Dendritic cell treated with granulocyte-macrophage colony-stimulating factor and Interleukin-4, amounts not matched to agents 40 ng/mL and 50 ng/mL, for 4 days (primary cell): Measurements from ENCODE around the gene ZNF333.
"Not testable (repeated sequence)": the region's sequence is repeated elsewhere in the genome, so short reads cannot be mapped to it uniquely, and the experiment has no call there.

Source experiments
- H3K27ac Mint-ChIP-seq: one replicate; pipeline ENCODE4 v1.8.0; 2022; ENCODE audit warnings: mild to moderate bottlenecking, mixed read lengths
- H3K27me3 Mint-ChIP-seq: one replicate; pipeline ENCODE4 v1.8.0; 2022; ENCODE audit warnings: mild to moderate bottlenecking, mixed read lengths
- H3K36me3 Mint-ChIP-seq: one replicate; pipeline ENCODE4 v1.8.0; 2022; ENCODE audit warnings: low read depth, mixed read lengths
- H3K4me1 Mint-ChIP-seq: one replicate; pipeline ENCODE4 v1.8.0; 2022; ENCODE audit warnings: low read depth, mixed read lengths
- H3K4me3 Mint-ChIP-seq: one replicate; pipeline ENCODE4 v1.8.0; 2022; ENCODE audit warnings: mild to moderate bottlenecking, moderate library complexity, mixed read lengths
- H3K9me3 Mint-ChIP-seq: one replicate; pipeline ENCODE4 v1.8.0; 2022; ENCODE audit warnings: mixed read lengths
- intact Hi-C: fragments of 100-400 bp; cut with micrococcal nuclease; formaldehyde crosslinking; loops from one replicate; pipeline ENCODE4 v1.15.0; 2022

Gene ZNF333

DNA sequence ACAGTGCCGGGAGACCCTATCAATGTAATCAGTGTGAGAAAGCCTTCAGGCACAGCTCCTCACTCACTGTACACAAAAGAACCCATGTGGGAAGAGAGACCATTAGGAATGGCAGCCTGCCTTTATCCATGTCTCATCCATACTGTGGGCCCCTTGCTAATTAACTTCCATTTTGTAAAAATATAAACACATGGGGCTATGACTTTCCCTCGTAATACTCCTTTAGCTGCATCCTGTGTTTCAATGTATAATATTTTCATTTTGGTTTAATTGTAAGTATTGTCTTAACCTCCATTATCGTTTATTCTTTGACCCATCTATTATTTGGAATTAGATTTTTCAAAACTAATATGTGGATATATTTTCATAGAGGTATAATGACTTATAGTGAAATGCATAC lies 29.3 kb downstream of the ZNF333 start:
- peaks cover 92% of the 10 kb centered on the region for H3K9me3 Mint-ChIP-seq
- H3K27me3 Mint-ChIP-seq = no peaks in the 10 kb centered on the region
- no peaks in the 10 kb centered on the region for H3K4me1 Mint-ChIP-seq
- H3K27ac Mint-ChIP-seq = no peak overlapping the region
- H3K4me3 Mint-ChIP-seq = no peak overlapping the region
- intact Hi-C loops = no loop called here
- peaks cover 98% of the 10 kb centered on the region for H3K36me3 Mint-ChIP-seq

- Mint-ChIP-seq H3K4me3 (no peak overlapping the region), H3K4me1 (no peaks in the 10 kb centered on the region), H3K9me3 (peaks cover 92% of the 10 kb centered on the region), H3K27me3 (no peaks in the 10 kb centered on the region), H3K27ac (no peak overlapping the region), H3K36me3 (peaks cover 70% of the 10 kb centered on the region)
- intact Hi-C loops = no loop called here
Observed at GRCh38 chr19:14722127-14722526, 32.3 kb downstream of the ZNF333 start.

DNA sequence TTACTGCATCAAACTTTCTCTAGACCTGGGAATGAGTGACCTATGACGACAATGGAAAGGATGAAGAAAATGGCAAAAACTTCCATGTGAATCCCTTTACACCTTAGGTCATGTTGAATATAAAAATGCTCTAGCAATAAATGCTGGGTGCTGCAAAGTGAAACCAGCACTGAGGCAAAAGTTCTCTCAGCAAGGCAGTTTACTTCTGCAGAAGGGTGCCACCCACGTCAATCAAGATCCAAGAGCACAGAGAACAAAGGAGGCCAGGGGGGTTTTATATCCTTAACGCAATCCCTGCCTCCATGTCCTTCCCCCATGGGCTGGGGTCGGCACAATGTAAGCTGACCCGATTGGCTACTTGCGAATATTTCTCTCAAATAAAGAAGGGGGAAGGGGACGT lies 38.7 kb downstream of the ZNF333 start:
- Mint-ChIP-seq H3K27ac (no peak overlapping the region), H3K4me1 (no peaks in the 10 kb centered on the region), H3K4me3 (no peak overlapping the region), H3K36me3 (peaks cover 7% of the 10 kb centered on the region), H3K27me3 (no peaks in the 10 kb centered on the region), H3K9me3 (peaks cover 79% of the 10 kb centered on the region)
- intact Hi-C loops = no loop called here

DNA sequence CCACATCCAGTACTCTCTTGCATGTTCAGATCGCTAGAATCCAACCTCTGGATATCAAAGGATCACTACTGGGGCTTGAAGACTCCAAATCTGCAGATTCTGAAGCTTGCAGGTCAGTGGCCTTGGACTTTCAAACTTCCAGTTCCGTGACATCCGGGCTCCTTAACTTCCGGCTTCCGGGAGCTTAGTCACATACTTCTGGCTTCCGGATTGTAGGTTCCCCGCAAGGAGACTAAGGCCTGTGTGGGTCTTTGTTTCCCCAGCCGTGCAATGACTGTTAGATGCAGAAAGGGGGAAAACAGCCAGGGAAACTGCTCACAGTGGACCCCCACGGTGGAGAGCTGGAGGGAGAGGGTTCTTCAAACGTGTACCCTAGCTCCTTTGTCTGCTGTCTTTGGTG lies 41.4 kb downstream of the ZNF333 start:
- Mint-ChIP-seq H3K9me3 (peaks cover 53% of the 10 kb centered on the region), H3K36me3 (peaks cover 26% of the 10 kb centered on the region), H3K4me1 (no peaks in the 10 kb centered on the region), H3K27me3 (no peaks in the 10 kb centered on the region), H3K27ac (no peak overlapping the region), H3K4me3 (no peak overlapping the region)
- intact Hi-C loops = no loop called here

DNA sequence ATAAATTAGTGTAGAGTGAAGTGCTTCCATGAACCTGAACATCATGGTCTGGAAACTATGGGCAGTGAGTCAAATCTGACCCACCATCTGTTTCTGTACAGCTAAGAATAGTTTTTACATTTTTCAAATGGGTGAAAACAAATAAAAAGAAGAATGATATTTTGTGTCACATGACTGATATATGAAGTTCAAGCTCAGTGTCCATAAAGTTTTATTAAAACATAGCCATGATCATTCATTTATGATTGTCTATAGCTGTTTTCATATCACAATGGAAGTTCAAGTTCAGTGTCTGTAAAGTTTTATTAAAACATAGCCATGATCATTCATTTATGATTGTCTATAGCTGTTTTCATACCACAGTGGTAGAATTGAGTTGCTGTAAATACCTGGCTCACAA lies 42.7 kb downstream of the ZNF333 start:
- Mint-ChIP-seq H3K36me3 (peaks cover 31% of the 10 kb centered on the region), H3K9me3 (peaks cover 40% of the 10 kb centered on the region), H3K4me1 (no peaks in the 10 kb centered on the region), H3K27me3 (no peaks in the 10 kb centered on the region), H3K4me3 (no peak overlapping the region), H3K27ac (no peak overlapping the region)
- intact Hi-C loops = no loop called here

- Mint-ChIP-seq H3K27me3 (no peaks in the 10 kb centered on the region), H3K9me3 (peaks cover 29% of the 10 kb centered on the region), H3K27ac (no peak overlapping the region), H3K36me3 (peaks cover 41% of the 10 kb centered on the region), H3K4me1 (no peaks in the 10 kb centered on the region), H3K4me3 (no peak overlapping the region)
- intact Hi-C loops = no loop called here
Observed at GRCh38 chr19:14733574-14733973, 43.7 kb downstream of the ZNF333 start.

DNA sequence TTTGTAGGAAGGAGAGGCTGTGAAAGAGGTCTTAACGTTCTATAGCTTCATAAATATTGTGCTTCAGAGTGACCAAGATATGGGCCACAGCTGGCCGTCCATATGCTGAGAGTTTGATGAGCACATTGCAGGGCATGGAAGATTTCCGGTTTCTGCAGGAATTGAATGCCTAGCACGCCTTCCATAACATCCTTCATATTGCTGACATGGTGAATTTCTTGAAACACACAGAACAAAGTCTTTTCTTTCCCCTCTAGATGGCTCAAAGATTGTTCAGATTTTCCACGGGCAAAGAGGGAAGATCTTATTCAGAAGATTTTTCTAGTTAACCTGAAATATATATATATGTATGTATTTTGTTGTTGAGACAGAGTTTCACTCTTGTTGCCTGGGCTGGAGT lies 46.1 kb downstream of the ZNF333 start:
- H3K27me3 Mint-ChIP-seq = no peaks in the 10 kb centered on the region

GRCh38 chr19:14746886-14747285 lies 57.0 kb downstream of the ZNF333 start:
- Mint-ChIP-seq H3K27ac (no peak overlapping the region), H3K9me3 (no peaks in the 10 kb centered on the region), H3K4me3 (no peak overlapping the region), H3K27me3 (no peaks in the 10 kb centered on the region), H3K36me3 (peaks cover 81% of the 10 kb centered on the region), H3K4me1 (no peaks in the 10 kb centered on the region)
- intact Hi-C loops = no loop called here

More for the DNA sequence above, 46.1 kb downstream of the ZNF333 start:
- no peaks in the 10 kb centered on the region for H3K4me1 Mint-ChIP-seq
- H3K4me3 Mint-ChIP-seq = no peak overlapping the region
- intact Hi-C loops = no loop called here
- no peak overlapping the region for H3K27ac Mint-ChIP-seq
- H3K9me3 Mint-ChIP-seq = peaks cover 14% of the 10 kb centered on the region
- peaks cover 64% of the 10 kb centered on the region for H3K36me3 Mint-ChIP-seq

- peaks cover 83% of the 10 kb centered on the region for H3K36me3 Mint-ChIP-seq
- no peak overlapping the region for H3K4me3 Mint-ChIP-seq
- intact Hi-C loops = no loop called here
- H3K4me1 Mint-ChIP-seq = no peaks in the 10 kb centered on the region
- no peak overlapping the region for H3K27ac Mint-ChIP-seq
- H3K27me3 Mint-ChIP-seq = no peaks in the 10 kb centered on the region
- no peaks in the 10 kb centered on the region for H3K9me3 Mint-ChIP-seq
Observed at GRCh38 chr19:14748601-14749000, 58.8 kb downstream of the ZNF333 start.

- Mint-ChIP-seq H3K27me3 (no peaks in the 10 kb centered on the region), H3K36me3 (peaks cover 96% of the 10 kb centered on the region), H3K9me3 (peaks cover 4% of the 10 kb centered on the region), H3K4me1 (peaks cover 14% of the 10 kb centered on the region), H3K27ac (no peak overlapping the region), H3K4me3 (no peak overlapping the region)
- intact Hi-C loops = no loop called here
Observed at GRCh38 chr19:14758816-14759215, 69.0 kb downstream of the ZNF333 start.

DNA sequence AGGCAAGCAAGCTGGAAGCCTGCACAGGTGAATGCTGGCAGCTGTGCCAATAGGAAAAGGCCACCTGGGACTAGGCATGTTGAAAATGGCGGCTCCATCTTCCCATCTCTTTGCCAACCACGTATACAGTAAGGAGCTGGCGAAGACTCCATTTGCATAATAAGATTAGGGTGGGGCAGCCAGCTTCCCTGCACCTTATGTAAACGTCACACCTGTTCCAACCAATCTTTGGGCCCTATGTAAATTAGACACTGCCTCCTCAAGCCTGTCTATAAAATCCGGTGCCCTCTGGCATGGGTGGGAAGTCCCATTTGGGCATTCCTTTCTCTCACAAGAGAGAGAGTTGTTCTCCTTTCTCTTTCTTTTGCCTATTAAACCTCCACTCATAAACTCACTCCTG lies 71.8 kb downstream of the ZNF333 start:
- Mint-ChIP-seq H3K9me3 (peaks cover 10% of the 10 kb centered on the region), H3K27ac (no peak overlapping the region), H3K27me3 (no peaks in the 10 kb centered on the region), H3K4me1 (peaks cover 36% of the 10 kb centered on the region), H3K4me3 (no peak overlapping the region), H3K36me3 (peaks cover 96% of the 10 kb centered on the region)
- intact Hi-C loops = no loop called here

DNA sequence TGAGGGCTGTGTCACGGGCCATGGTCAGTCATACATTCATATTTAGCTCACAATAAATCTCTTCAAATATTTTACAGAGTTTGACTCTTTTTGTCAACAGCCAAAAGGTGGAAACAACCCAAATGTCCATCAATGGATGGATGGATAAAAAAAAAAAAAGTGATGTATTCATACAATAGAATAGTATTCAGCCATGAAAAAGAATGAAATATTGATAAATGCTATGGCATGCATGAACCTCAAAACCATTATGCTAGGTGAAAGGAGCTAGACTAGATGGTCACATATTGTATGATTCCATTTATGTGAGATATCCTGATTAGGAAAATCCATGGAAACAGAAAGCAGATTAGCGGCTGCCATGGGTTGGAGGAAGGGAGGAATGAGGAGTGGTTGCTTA lies 72.3 kb downstream of the ZNF333 start:
- Mint-ChIP-seq H3K36me3 (peaks cover 96% of the 10 kb centered on the region), H3K4me3 (no peak overlapping the region), H3K9me3 (peaks cover 10% of the 10 kb centered on the region), H3K27me3 (no peaks in the 10 kb centered on the region), H3K27ac (no peak overlapping the region), H3K4me1 (peaks cover 41% of the 10 kb centered on the region)
- intact Hi-C loops = no loop called here

- no peaks in the 10 kb centered on the region for H3K27me3 Mint-ChIP-seq
- peaks cover 97% of the 10 kb centered on the region for H3K36me3 Mint-ChIP-seq
- H3K4me1 Mint-ChIP-seq = peaks cover 56% of the 10 kb centered on the region
- H3K4me3 Mint-ChIP-seq = no peak overlapping the region
- H3K9me3 Mint-ChIP-seq = peaks cover 10% of the 10 kb centered on the region
- H3K27ac Mint-ChIP-seq = peak overlapping the region; percentile 68
- intact Hi-C loops = no loop called here
Observed at GRCh38 chr19:14763497-14764145, 73.8 kb downstream of the ZNF333 start.

DNA sequence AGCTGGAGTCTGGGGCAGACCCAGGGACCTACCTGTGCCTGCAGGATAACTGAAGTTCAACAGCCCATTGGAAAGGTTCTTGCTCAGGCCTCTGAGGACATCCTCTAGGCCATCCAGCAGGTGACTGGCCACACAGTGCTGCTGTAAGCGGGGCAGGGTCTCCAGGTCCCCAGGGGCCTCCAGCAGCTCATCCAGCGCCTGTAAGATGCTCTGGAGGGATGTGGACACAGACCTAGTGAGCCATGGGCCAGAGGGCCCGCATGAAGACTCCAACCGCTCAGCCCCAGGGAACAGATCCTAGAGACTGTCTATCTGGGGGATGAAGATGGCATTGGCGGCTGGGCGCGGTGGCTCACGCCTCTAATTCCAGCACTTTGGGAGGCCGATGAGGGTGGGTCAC lies 74.6 kb downstream of the ZNF333 start:
- H3K9me3 Mint-ChIP-seq = peaks cover 10% of the 10 kb centered on the region
- H3K36me3 Mint-ChIP-seq = peaks cover 100% of the 10 kb centered on the region
- intact Hi-C loops = no loop called here
- H3K27ac Mint-ChIP-seq = peak overlapping the region; percentile 74
- peaks cover 63% of the 10 kb centered on the region for H3K4me1 Mint-ChIP-seq
- H3K4me3 Mint-ChIP-seq = no peak overlapping the region
- H3K27me3 Mint-ChIP-seq = no peaks in the 10 kb centered on the region

GRCh38 chr19:14765403-14765802 lies 75.6 kb downstream of the ZNF333 start:
- H3K9me3 Mint-ChIP-seq, H3K27me3 Mint-ChIP-seq, intact Hi-C loops, H3K4me3 Mint-ChIP-seq: not testable (repeated sequence)
- Mint-ChIP-seq H3K27ac (peak overlapping the region; percentile 74), H3K36me3 (peaks cover 100% of the 10 kb centered on the region), H3K4me1 (peaks cover 70% of the 10 kb centered on the region)
